ENCODE results near the gene INPP5D.
"Not testable (repeated sequence)": the region's sequence is repeated elsewhere in the genome, so short reads cannot be mapped to it uniquely, and the experiment has no call there.

The INPP5D gene

GRCh38 chr2:233093721-233094120 lies 33.6 kb downstream of the INPP5D start:
- DNase-seq (ENCODE audit: low spot score): no peak

- no peak for DNase-seq (ENCODE audit: low spot score)
Measured at GRCh38 chr2:233094614-233095013, 34.5 kb downstream of the INPP5D start.

GRCh38 chr2:233096006-233096405 lies 35.9 kb downstream of the INPP5D start:
- no peak for DNase-seq (ENCODE audit: low spot score)

- no peak for DNase-seq (ENCODE audit: low spot score)
Measured at GRCh38 chr2:233098618-233099017, 38.5 kb downstream of the INPP5D start.

GRCh38 chr2:233099820-233100191 lies 39.7 kb downstream of the INPP5D start:
- DNase-seq (ENCODE audit: low spot score): not testable (repeated sequence)

- no peak for DNase-seq (ENCODE audit: low spot score)
Measured at GRCh38 chr2:233100192-233100998, 40.3 kb downstream of the INPP5D start.

- DNase-seq (ENCODE audit: low spot score): no peak
Measured at GRCh38 chr2:233101141-233101540, 41.0 kb downstream of the INPP5D start.

GRCh38 chr2:233101816-233102215 lies 41.7 kb downstream of the INPP5D start:
- no peak for DNase-seq (ENCODE audit: low spot score)

GRCh38 chr2:233105156-233105895 lies 45.2 kb downstream of the INPP5D start:
- DNase-seq (ENCODE audit: low spot score): no peak

- DNase-seq (ENCODE audit: low spot score): no peak
Measured at GRCh38 chr2:233105930-233106329, 45.8 kb downstream of the INPP5D start.

- no peak for DNase-seq (ENCODE audit: low spot score)
Measured at GRCh38 chr2:233107011-233107410, 46.9 kb downstream of the INPP5D start.

GRCh38 chr2:233107831-233108300 lies 47.7 kb downstream of the INPP5D start:
- DNase-seq (ENCODE audit: low spot score): no peak

GRCh38 chr2:233108611-233109490 lies 48.7 kb downstream of the INPP5D start:
- DNase-seq (ENCODE audit: low spot score): no peak

- no peak for DNase-seq (ENCODE audit: low spot score)
Measured at GRCh38 chr2:233111427-233111826, 51.3 kb downstream of the INPP5D start.

- no peak for DNase-seq (ENCODE audit: low spot score)
Measured at GRCh38 chr2:233112329-233112728, 52.2 kb downstream of the INPP5D start.

- no peak for DNase-seq (ENCODE audit: low spot score)
Measured at GRCh38 chr2:233112776-233113452, 52.8 kb downstream of the INPP5D start.

GRCh38 chr2:233114421-233114861 lies 54.3 kb downstream of the INPP5D start:
- DNase-seq (ENCODE audit: low spot score): no peak

GRCh38 chr2:233115121-233115520 lies 55.0 kb downstream of the INPP5D start:
- DNase-seq (ENCODE audit: low spot score): no peak

- DNase-seq (ENCODE audit: low spot score): no peak
Measured at GRCh38 chr2:233115741-233116140, 55.6 kb downstream of the INPP5D start.

- DNase-seq (ENCODE audit: low spot score): no peak
Measured at GRCh38 chr2:233116946-233117345, 56.8 kb downstream of the INPP5D start.

- DNase-seq (ENCODE audit: low spot score): no peak
Measured at GRCh38 chr2:233117351-233117750, 57.2 kb downstream of the INPP5D start.
